Activated gamma-delta T cell treated with Interleukin-2 at 50 U/mL for 16 hours (primary cell): ENCODE measurements around the gene ENGASE.
A peak's percentile ranks its signal among the peaks of the same experiment; 100 is the strongest.
"Not testable (repeated sequence)": the region's sequence is repeated elsewhere in the genome, so short reads cannot be mapped to it uniquely, and the experiment has no call there.

ENCODE experiments used
- DNase-seq: peaks from one replicate; pipeline ENCODE4 v3.0.0-alpha.2; 2020

ENGASE gene

GRCh38 chr17:79074649-79075445, at the start of gene ENGASE:
Gene ENGASE, plus strand, starts transcription at chr17:79074824. Its CDS starts 121 bp downstream, at chr17:79074945.
- DNase-seq = peak; percentile 88

GRCh38 chr17:79024901-79025737, 49.5 kb upstream of the ENGASE start:
- no peak for DNase-seq

- DNase-seq = no peak
These were observed 48.0 kb upstream of the ENGASE start for GRCh38 chr17:79026376-79027273.

GRCh38 chr17:79027274-79027924, 47.2 kb upstream of the ENGASE start:
- no peak for DNase-seq

- DNase-seq = no peak
These were observed 46.6 kb upstream of the ENGASE start for GRCh38 chr17:79027925-79028491.

- DNase-seq = no peak
These were observed 45.9 kb upstream of the ENGASE start for GRCh38 chr17:79028496-79029326.

- DNase-seq = no peak
These were observed 45.2 kb upstream of the ENGASE start for GRCh38 chr17:79029327-79030009.

GRCh38 chr17:79030636-79031035, 44.0 kb upstream of the ENGASE start:
- not testable (repeated sequence) for DNase-seq

- DNase-seq = no peak
These were observed 42.4 kb upstream of the ENGASE start for GRCh38 chr17:79031996-79032875.

- DNase-seq = no peak
These were observed 41.5 kb upstream of the ENGASE start for GRCh38 chr17:79033046-79033616.

GRCh38 chr17:79033741-79034501, 40.7 kb upstream of the ENGASE start:
- no peak for DNase-seq

GRCh38 chr17:79034931-79035485, 39.6 kb upstream of the ENGASE start:
- no peak for DNase-seq

GRCh38 chr17:79035686-79036085, 38.9 kb upstream of the ENGASE start:
- DNase-seq = no peak

GRCh38 chr17:79036181-79036580, 38.4 kb upstream of the ENGASE start:
- DNase-seq = no peak

GRCh38 chr17:79036596-79036995, 38.0 kb upstream of the ENGASE start:
- DNase-seq = no peak

- DNase-seq = no peak
These were observed 36.0 kb upstream of the ENGASE start for GRCh38 chr17:79038545-79039135.

GRCh38 chr17:79039171-79039570, 35.5 kb upstream of the ENGASE start:
- no peak for DNase-seq
